ENCODE measurements around the gene TIMP4. TPM values are rescaled to one million over a fixed set of nuclear protein-coding genes. Genes with fewer than 3 reads are reported as not detected.

TIMP4 gene
- total RNA-seq, 1 experiment from 2014 or later = 0.28 TPM

DNA sequence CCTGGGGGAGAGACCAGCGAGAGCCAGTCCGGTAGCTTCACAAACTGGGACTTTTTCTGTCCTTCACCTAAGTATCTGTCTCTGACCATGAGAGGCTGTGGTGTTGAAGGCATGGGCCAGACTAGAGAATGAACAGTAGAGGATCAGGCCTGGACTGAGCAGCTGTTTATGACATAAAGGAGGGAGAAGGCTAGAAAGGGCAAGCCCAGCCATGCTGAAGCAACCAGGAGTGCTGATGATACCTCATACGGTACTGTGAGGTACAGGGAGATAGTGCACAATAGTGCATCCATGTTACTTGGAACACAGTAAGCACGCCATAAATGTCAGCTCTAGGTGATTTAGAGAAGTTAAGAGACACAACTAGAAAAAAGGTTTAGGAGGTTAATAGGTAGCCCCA, 22.6 kb upstream of the TIMP4 start:
- no TSS peak for BruUV-seq (replicated peaks)
- CTCF ChIA-PET = no interaction called here
- Mint-ChIP-seq H3K4me1 (ENCODE audit: low read depth, unreplicated experiment) (peaks cover 18% of the 10 kb centered on the region), H3K27ac (ENCODE audit: unreplicated experiment) (peak overlapping the region; percentile 4), H3K9me3 (ENCODE audit: low read depth, unreplicated experiment) (peaks cover 3% of the 10 kb centered on the region), H3K4me3 (ENCODE audit: low read depth, unreplicated experiment) (no peak overlapping the region), H3K27me3 (ENCODE audit: unreplicated experiment) (no peaks in the 10 kb centered on the region), H3K36me3 (ENCODE audit: insufficient read depth, unreplicated experiment) (no peaks in the 10 kb centered on the region)
- intact Hi-C loops (cut with micrococcal nuclease; ENCODE audit: unreplicated experiment) = no loop called here
- no peak for DNase-seq
- TF ChIP-seq, protein P1, sequence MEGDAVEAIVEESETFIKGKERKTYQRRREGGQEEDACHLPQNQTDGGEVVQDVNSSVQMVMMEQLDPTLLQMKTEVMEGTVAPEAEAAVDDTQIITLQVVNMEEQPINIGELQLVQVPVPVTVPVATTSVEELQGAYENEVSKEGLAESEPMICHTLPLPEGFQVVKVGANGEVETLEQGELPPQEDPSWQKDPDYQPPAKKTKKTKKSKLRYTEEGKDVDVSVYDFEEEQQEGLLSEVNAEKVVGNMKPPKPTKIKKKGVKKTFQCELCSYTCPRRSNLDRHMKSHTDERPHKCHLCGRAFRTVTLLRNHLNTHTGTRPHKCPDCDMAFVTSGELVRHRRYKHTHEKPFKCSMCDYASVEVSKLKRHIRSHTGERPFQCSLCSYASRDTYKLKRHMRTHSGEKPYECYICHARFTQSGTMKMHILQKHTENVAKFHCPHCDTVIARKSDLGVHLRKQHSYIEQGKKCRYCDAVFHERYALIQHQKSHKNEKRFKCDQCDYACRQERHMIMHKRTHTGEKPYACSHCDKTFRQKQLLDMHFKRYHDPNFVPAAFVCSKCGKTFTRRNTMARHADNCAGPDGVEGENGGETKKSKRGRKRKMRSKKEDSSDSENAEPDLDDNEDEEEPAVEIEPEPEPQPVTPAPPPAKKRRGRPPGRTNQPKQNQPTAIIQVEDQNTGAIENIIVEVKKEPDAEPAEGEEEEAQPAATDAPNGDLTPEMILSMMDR (IDR thresholded peaks at IDR 0.05; ENCODE audit: unreplicated experiment) = no peak

DNA sequence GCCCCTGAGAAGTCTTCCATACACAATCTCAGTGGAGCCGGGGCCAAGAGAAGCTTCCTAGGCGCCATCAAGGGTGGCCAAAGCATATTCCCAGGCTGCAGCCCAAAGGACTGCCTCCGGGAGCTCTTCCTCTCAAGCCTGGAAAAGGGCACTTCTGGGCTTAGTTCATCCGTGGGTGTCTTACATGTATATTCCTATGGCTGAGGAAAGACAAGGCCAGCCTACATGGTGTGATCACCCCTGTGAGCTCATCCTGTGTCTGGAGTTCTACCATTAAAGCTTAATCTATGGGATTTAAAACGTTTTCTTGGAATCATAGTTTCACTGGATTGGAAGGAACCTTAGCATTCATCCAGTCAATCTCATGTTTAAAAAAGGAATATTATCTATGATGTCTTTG, 21.9 kb upstream of the TIMP4 start:
- peaks cover 3% of the 10 kb centered on the region for H3K9me3 Mint-ChIP-seq (ENCODE audit: low read depth, unreplicated experiment)
- H3K36me3 Mint-ChIP-seq (ENCODE audit: insufficient read depth, unreplicated experiment) = no peaks in the 10 kb centered on the region
- H3K4me3 Mint-ChIP-seq (ENCODE audit: low read depth, unreplicated experiment) = no peak overlapping the region
- TF ChIP-seq, protein P1 (IDR thresholded peaks at IDR 0.05; ENCODE audit: unreplicated experiment) = no peak
- BruUV-seq (replicated peaks) = no TSS peak
- no peak for DNase-seq
- peaks cover 18% of the 10 kb centered on the region for H3K4me1 Mint-ChIP-seq (ENCODE audit: low read depth, unreplicated experiment)
- no peaks in the 10 kb centered on the region for H3K27me3 Mint-ChIP-seq (ENCODE audit: unreplicated experiment)
- CTCF ChIA-PET = interaction anchor here (0.7 to 1.8 kb wide), 4 partner anchors 14 to 299 kb away, joined by 3 to 5 read pairs (median 4); no protein-coding TSS in a partner anchor
- peak overlapping the region; percentile 65 for H3K27ac Mint-ChIP-seq (ENCODE audit: unreplicated experiment)
- intact Hi-C loops (cut with micrococcal nuclease; ENCODE audit: unreplicated experiment) = no loop called here

- CTCF ChIA-PET = interaction anchor here (0.7 to 1.8 kb wide), 4 partner anchors 14 to 299 kb away, joined by 3 to 5 read pairs (median 4); no protein-coding TSS in a partner anchor
- TF ChIP-seq, protein P1 (IDR thresholded peaks at IDR 0.05; ENCODE audit: unreplicated experiment) = no peak
- no TSS peak for BruUV-seq (replicated peaks)
- H3K27ac Mint-ChIP-seq (ENCODE audit: unreplicated experiment) = peak overlapping the region; percentile 65
- peaks cover 18% of the 10 kb centered on the region for H3K4me1 Mint-ChIP-seq (ENCODE audit: low read depth, unreplicated experiment)
- intact Hi-C loops (cut with micrococcal nuclease; ENCODE audit: unreplicated experiment) = no loop called here
- H3K36me3 Mint-ChIP-seq (ENCODE audit: insufficient read depth, unreplicated experiment) = no peaks in the 10 kb centered on the region
- DNase-seq = peak; percentile 73
- H3K27me3 Mint-ChIP-seq (ENCODE audit: unreplicated experiment) = no peaks in the 10 kb centered on the region
- no peak overlapping the region for H3K4me3 Mint-ChIP-seq (ENCODE audit: low read depth, unreplicated experiment)
- peaks cover 3% of the 10 kb centered on the region for H3K9me3 Mint-ChIP-seq (ENCODE audit: low read depth, unreplicated experiment)
These were observed 21.5 kb upstream of the TIMP4 start for GRCh38 chr3:12180218-12180617.

GRCh38 chr3:12179441-12179840, 20.7 kb upstream of the TIMP4 start:
- peaks cover 3% of the 10 kb centered on the region for H3K9me3 Mint-ChIP-seq (ENCODE audit: low read depth, unreplicated experiment)
- no TSS peak for BruUV-seq (replicated peaks)
- no peaks in the 10 kb centered on the region for H3K27me3 Mint-ChIP-seq (ENCODE audit: unreplicated experiment)
- DNase-seq = no peak
- TF ChIP-seq, protein P1 (IDR thresholded peaks at IDR 0.05; ENCODE audit: unreplicated experiment) = no peak
- peaks cover 18% of the 10 kb centered on the region for H3K4me1 Mint-ChIP-seq (ENCODE audit: low read depth, unreplicated experiment)
- CTCF ChIA-PET = interaction anchor here (0.7 to 1.8 kb wide), 3 partner anchors 15 to 300 kb away, joined by 3 to 5 read pairs (median 5); no protein-coding TSS in a partner anchor
- no peaks in the 10 kb centered on the region for H3K36me3 Mint-ChIP-seq (ENCODE audit: insufficient read depth, unreplicated experiment)
- H3K27ac Mint-ChIP-seq (ENCODE audit: unreplicated experiment) = no peak overlapping the region
- intact Hi-C loops (cut with micrococcal nuclease; ENCODE audit: unreplicated experiment) = loop anchor here (5.0 kb wide), 1 partner anchor 298 kb away; no protein-coding TSS in a partner anchor
- no peak overlapping the region for H3K4me3 Mint-ChIP-seq (ENCODE audit: low read depth, unreplicated experiment)

All from Calu3 (cell line).